AG09319 (cell line): Measurements from ENCODE around the gene PAM16.

Experiments used
- DNase-seq: peaks from one replicate; pipeline ENCODE4 v3.0.0-alpha.2; 2010; ENCODE audit warnings: low read depth; ENCODE audit errors: extremely low read depth
- CTCF ChIP-seq: IDR thresholded peaks from 2 replicates; pipeline ENCODE4 v1.5.1; 2011; ENCODE audit warnings: low read depth, mild to moderate bottlenecking, inconsistent platforms, low read length, moderate library complexity

Gene PAM16

DNA sequence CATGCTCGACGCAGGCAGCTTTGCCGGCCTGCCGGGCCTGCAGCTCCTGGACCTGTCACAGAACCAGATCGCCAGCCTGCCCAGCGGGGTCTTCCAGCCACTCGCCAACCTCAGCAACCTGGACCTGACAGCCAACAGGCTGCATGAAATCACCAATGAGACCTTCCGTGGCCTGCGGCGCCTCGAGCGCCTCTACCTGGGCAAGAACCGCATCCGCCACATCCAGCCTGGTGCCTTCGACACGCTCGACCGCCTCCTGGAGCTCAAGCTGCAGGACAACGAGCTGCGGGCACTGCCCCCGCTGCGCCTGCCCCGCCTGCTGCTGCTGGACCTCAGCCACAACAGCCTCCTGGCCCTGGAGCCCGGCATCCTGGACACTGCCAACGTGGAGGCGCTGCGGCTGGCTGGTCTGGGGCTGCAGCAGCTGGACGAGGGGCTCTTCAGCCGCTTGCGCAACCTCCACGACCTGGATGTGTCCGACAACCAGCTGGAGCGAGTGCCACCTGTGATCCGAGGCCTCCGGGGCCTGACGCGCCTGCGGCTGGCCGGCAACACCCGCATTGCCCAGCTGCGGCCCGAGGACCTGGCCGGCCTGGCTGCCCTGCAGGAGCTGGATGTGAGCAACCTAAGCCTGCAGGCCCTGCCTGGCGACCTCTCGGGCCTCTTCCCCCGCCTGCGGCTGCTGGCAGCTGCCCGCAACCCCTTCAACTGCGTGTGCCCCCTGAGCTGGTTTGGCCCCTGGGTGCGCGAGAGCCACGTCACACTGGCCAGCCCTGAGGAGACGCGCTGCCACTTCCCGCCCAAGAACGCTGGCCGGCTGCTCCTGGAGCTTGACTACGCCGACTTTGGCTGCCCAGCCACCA, 30.2 kb upstream of the PAM16 start:
- no peak for TF ChIP-seq CTCF
- no peak for DNase-seq

- no peak for DNase-seq
- no peak for TF ChIP-seq CTCF
Measured at GRCh38 chr16:4380119-4381063, 29.3 kb upstream of the PAM16 start.

GRCh38 chr16:4378999-4379690, 28.0 kb upstream of the PAM16 start:
- no peak for TF ChIP-seq CTCF
- no peak for DNase-seq

GRCh38 chr16:4378161-4378666, 27.1 kb upstream of the PAM16 start:
- no peak for TF ChIP-seq CTCF
- no peak for DNase-seq

DNA sequence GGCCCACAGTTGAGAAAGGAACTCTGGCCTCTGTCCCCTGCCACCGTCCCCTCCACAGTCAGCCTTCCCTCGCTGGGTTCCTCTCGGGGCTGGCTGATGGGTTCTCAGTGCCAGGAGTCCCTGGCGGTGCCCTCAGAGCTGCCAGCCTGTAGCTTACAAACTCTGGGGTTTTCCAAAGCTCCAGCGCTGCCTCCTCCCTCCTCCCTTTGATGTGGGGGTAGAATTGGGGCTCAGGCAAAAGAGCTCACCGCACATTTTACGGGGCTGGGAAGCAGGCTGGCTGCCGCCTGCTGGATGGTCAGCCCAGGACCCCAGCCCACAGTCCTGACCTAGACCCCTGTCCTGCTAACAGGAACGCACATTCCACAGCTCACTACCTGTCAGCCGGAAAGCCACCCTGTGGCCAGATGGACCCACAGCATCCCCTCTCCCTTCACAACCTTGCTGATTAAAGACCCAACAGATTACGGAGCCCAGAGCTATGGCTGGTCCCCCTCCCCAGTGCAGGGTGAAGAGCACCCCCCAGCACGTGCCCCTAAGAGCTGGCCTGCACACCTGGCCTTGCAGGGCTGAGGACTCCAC, 26.5 kb upstream of the PAM16 start:
- DNase-seq = no peak
- TF ChIP-seq CTCF = no peak

- no peak for TF ChIP-seq CTCF
- DNase-seq = no peak
Measured at GRCh38 chr16:4376893-4377572, 25.9 kb upstream of the PAM16 start.
